ENCODE data around the gene MPG.
"Not testable (repeated sequence)": the region's sequence is repeated elsewhere in the genome, so short reads cannot be mapped to it uniquely, and the experiment has no call there.

Gene MPG

DNA sequence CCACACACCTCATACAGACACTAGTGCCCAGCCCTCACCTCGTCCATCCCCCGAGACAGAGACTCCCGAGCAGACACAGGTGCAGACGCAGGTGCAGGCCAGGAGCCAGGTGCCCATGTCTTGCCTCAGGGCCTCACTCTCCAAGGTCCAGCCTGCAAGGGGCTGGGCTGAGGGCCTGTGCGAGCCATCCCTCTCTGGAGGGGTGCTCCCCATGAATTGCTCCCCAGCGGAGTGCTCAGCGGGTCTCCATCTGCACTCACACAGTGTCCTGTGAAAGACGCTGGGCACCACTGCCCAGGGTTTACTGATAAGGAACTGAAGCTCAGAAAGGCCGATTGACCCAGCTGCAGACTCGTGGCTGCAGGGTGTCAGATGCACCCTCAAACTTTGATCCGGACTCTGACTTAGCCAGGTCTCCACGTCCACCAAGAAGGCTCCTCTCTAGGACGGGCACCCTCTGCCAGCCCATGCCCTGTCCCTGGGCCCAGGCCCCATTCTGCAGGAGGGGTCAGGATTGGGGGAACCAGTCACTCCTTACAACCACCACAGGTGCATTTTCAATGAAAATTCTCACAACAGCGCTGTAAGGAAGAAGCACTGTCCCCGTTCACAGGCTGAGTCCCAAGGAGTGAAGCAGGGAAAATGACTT, 41.6 kb upstream of the MPG start:
- no peak overlapping the region for H3K4me3 ChIP-seq (ENCODE audit: control insufficient read depth, low read depth, low read length)
- no peak for DNase-seq (ENCODE audit: low read depth)
- no peak for TF ChIP-seq CTCF (IDR thresholded peaks at IDR 0.05; ENCODE audit: control insufficient read depth, insufficient read depth, low read depth, low read length, missing control alignments)

DNA sequence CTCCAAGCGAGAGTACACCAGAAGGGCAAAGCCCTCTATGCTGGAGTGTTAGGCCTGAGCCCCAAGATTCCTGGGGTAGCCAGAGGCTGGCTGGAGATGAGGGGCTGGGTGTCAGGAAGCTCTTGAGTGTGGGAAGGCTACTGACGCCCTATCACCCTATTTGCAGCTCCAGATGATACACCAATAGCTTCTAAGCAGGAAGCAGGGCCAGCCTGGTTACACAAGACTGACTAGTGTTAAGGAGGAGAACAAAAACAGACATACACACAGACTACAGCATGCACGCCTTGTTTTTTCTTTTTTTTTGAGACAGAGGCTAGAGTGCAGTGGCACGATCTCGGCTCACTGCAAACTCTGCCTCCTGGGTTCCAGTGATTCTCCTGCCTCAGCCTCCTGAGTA, 40.5 kb upstream of the MPG start:
- DNase-seq (ENCODE audit: low read depth): no peak
- no peak overlapping the region for H3K4me3 ChIP-seq (ENCODE audit: control insufficient read depth, low read depth, low read length)
- no peak for TF ChIP-seq CTCF (IDR thresholded peaks at IDR 0.05; ENCODE audit: control insufficient read depth, insufficient read depth, low read depth, low read length, missing control alignments)

- DNase-seq (ENCODE audit: low read depth); H3K4me3 ChIP-seq (ENCODE audit: control insufficient read depth, low read depth, low read length): not testable (repeated sequence)
These were observed 39.8 kb upstream of the MPG start for GRCh38 chr16:38206-38605.

- H3K4me3 ChIP-seq (ENCODE audit: control insufficient read depth, low read depth, low read length): no peak overlapping the region
- TF ChIP-seq CTCF (IDR thresholded peaks at IDR 0.05; ENCODE audit: control insufficient read depth, insufficient read depth, low read depth, low read length, missing control alignments): no peak
- no peak for DNase-seq (ENCODE audit: low read depth)
These were observed 38.8 kb upstream of the MPG start for GRCh38 chr16:38941-39892.

DNA sequence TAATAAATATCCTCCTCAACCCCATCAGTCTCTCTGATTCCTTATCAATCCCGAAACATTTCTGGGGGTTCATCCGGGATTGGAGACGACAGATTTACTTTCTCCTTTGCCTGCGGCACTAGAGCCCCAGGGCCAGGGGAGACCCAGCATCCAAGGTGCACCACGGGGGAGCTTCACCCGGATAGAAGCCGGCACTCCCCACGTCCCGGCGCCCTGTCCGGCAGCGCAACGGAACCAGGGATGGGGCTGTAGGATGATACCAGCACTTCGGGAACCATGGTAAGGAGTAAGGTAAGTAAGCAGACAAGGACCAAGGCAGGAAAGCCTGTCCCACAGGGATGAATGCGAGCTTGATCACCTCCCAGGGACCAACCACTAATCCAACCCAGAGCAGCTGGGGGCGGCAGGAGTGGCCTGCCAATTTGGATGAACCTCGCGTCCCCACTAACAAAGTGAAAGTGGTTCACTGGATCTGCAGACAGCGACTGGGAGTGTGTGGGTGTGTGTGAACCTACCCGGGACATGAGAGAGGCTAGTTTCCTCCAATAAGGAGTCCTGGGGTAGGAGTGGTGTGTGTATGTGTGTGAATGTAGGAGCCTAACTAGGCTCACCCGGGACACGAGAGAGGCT, 36.5 kb upstream of the MPG start:
- no peak for TF ChIP-seq CTCF (IDR thresholded peaks at IDR 0.05; ENCODE audit: control insufficient read depth, insufficient read depth, low read depth, low read length, missing control alignments)
- no peak overlapping the region; the same call in 1 of the 2 replicates for H3K4me3 ChIP-seq (ENCODE audit: control insufficient read depth, low read depth, low read length)
- DNase-seq (ENCODE audit: low read depth): no peak

GRCh38 chr16:42069-42457, 36.0 kb upstream of the MPG start:
- no peak for TF ChIP-seq CTCF (IDR thresholded peaks at IDR 0.05; ENCODE audit: control insufficient read depth, insufficient read depth, low read depth, low read length, missing control alignments)
- DNase-seq (ENCODE audit: low read depth): no peak

GRCh38 chr16:42691-43090, 35.3 kb upstream of the MPG start:
- DNase-seq (ENCODE audit: low read depth): no peak
- no peak for TF ChIP-seq CTCF (IDR thresholded peaks at IDR 0.05; ENCODE audit: control insufficient read depth, insufficient read depth, low read depth, low read length, missing control alignments)
- H3K4me3 ChIP-seq (ENCODE audit: control insufficient read depth, low read depth, low read length): no peak overlapping the region

More at GRCh38 chr16:42069-42457, 36.0 kb upstream of the MPG start:
- no peak overlapping the region for H3K4me3 ChIP-seq (ENCODE audit: control insufficient read depth, low read depth, low read length)

All from AG09309 (cell line).